A204.1 (cell line): ENCODE measurements around the gene SH3BGRL.

Source experiments
- FAIRE-seq: peaks from 2 replicates; lab custom pipeline; 2012; peaks lifted over from hg19 to GRCh38; lab: Jason Lieb, UNC

The SH3BGRL gene

DNA sequence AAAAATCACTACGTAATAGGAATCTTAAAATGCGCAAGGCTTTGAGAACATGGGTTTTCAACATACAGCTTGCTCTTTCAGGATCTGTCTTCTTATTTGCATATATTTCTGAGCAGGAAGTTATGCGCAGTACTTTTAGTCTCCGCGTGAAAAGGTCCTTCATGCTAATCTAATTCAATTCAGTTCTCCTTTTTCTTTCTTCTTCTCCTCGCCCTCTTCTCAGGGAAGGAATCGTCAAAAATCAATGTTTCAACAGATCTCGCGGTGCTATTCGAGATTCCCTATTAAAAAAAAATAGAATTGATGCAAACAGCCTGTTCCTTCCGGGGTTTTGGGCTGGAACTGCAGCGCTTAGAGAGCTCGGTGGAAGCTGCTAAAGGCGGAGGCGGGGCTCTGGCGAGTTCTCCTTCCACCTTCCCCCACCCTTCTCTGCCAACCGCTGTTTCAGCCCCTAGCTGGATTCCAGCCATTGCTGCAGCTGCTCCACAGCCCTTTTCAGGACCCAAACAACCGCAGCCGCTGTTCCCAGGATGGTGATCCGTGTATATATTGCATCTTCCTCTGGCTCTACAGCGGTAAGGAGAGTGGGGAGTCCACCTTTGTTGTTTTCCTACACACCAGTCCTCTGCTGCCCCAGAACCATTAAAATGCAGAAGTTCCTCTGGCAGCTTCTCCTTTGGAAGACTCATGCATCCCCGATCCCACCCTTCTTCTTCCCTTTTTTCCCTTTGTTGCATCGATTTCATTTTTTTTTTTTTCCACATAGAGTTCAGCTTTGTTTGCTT lies at the start of gene SH3BGRL, which contains the start of gene HMGN5:
Gene SH3BGRL, plus strand, starts transcription at position 432 of the 785 bp plus-strand sequence. Its CDS starts 99 bp downstream, at position 531.
Gene HMGN5, minus strand, starts transcription at position 243 of the 785 bp plus-strand sequence. CDS start 80,364 bp downstream, outside the sequence.
- FAIRE-seq, result peak; percentile 68

DNA sequence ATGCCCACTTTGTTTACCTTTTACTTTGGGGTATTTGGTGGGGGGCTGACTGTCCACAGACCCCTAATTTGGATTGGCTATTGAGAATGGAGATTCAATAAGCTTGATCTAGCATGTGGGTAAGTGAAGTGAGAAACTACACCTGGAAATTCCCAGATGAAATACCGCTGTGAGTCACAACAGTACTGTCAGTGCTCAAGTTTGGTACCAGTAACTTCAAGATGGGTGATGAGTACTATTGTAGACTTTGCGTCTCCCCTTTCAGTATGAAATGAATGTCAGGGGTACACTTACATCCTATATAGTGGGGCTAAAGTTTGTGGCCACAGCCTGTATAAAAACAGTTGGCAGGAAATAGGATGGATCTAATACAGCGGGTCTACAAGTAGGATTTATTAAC lies 33.5 kb upstream of the SH3BGRL start:
- no peak for FAIRE-seq

DNA sequence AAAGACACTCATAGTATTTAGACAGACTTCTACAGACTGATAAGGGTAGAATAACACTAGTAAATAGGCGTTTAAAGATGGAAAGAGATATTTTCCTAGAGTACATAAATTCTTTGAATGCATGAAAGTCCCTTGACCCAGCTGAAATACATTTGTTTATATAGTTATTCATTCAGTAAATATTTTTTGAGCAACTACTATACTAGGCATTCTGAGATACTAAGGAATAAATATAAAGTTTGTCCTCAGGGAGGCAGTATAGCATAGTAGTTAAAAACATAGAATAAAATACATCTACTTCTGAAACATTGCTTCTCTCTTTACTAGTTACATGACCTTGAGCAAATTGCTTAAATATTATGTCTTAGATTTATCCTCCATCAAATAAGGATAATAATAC lies 27.6 kb upstream of the SH3BGRL start:
- peak; percentile 96 for FAIRE-seq

DNA sequence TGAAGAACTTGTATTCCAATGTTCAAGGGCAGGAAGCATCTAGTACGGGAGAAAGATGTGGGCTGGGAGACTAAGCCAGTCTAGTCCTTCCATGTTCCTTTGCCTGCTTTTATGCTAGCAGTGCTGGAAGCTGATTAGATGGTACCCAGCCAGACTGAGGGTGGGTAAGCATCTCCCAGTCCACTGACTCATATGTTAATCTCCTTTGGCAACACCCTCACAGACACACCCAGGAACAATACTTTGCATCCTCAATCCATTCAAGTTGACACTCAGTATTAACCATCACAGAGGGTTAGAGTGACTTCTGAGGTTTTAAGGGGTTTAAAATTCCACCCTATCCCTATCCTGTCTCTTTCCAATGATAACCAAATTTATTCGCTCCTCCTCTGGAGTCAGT lies 6.6 kb upstream of the SH3BGRL start:
- no peak for FAIRE-seq

DNA sequence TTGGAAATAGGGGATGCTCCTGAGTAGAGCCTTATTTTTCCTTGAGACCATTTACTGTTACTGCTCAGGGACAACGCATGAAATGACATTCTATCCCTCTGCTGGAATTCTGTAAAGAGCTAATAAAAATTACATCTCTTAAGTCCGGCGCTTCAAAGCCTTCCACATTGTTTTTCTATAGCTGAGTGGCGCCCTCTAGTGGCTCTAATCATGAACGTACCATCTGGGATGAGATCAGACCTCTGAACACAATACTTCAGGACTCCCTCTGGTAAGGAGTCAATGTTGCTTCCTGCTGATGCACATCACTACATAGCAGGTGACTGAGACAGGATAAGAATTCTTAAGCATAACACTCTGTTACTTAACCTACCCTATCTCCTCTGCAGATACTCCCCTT lies 6.2 kb upstream of the SH3BGRL start:
- FAIRE-seq, result no peak

DNA sequence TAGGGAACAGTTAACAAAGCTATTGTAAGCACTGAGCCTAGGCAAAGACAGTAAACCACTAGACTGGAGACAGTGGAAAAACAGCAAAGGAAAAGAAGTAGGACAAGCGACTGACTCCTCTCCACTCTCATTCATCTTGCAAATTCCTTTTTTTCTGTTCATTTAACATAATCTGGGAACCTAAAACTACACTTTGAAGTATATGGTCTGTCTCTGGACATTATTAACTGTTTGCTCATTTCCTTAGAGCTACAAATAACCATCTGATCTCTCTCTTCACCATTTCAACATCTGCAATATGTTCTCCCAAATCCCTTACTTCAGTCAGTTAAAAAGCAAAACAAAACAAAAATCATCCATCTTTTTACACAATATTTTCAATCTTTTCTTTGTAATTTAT lies 831 bp upstream of the SH3BGRL start:
- no peak for FAIRE-seq

DNA sequence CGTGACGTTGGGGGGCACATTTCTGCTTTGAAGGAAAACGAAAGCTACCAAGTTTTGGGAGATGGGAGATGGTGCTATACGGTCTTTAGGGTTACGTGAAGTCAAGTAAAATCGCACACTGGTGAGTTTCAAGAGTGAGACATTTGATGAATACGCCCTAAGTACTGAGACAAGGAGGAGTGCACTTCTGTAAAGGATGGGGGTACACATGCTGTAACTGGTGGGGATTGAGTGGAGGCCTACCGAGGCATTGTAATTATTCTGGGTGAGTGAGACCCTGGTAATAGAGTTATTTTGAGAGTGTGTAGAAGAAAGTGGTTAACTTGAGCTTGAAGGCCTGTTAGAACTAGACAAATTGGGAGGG lies 536 bp downstream of the SH3BGRL start:
- FAIRE-seq, result no peak

DNA sequence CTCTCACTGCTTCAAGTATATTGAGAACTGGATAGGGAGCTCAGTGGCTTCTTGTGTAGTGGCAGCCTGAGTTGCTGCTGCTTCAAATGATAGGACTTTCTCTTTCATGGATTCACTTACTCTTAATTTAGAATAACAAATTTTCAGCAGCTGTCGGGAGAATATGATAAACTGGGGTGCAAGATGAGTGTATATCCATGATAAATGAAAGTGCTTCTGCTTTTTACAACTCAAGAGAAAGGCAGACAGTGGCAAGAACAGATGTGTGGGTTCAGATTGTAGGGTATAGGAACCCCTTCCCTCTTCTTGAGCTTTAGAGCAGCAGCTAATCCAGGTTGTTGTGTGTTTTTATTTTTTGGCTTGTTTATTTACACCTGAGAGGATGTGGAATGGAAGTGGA lies 1.0 kb downstream of the SH3BGRL start:
- FAIRE-seq, result no peak

DNA sequence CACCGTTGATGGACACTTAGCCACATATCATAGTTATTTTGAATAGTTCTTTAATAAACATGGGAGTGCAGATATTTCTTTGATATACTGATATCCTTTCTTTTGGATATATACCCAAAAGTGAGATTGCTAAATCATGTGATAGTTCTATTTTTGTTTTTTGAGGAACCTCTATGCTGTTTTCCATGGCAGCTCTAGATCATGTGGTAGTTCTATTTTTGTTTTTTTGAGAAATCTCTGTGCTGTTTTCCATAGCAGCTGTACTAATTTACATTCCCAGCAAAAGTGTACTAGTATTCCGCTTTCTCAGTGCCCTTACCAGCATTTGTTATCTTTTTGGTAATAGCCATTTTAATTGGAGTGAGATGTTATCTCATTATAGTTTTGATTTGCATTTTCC lies 3.6 kb downstream of the SH3BGRL start:
- no peak for FAIRE-seq

DNA sequence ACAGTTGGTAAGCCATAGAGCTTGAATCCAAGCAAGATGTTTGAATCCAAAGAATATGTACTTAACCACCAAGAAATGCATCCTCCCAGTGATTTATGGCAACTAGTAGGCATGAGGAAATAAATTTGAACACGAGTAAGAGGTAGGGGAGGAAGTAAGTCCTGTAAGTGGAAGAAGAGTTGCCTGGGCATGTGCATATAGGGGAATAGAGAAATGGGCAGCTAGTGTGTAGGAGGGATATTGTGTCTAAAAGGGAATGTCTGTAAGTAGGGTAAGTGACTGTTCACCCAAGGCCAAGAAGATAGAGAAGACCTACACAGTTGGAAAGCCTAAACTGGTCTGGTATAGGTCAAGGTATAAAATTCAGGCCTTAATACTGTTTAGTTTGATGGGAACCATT lies 4.6 kb downstream of the SH3BGRL start:
- FAIRE-seq, result no peak

DNA sequence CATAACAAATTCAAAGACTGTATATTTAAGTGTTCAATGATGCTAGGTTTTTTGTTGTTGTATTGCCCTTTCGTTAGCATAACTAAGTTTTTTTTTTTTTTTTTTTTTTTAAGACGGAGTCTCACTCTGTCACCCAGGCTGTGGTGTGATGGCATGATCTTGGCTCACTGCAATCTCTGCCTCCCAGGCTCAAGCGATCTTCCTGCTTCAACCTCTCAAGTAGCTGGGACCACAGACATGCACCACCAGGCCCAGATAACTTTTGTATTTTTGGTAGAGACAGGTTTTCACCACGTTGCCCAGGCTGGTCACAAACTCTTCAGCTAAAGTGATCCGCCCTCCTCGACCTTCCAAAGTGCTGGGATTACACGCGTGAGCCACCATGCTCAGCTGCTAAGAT lies 7.0 kb downstream of the SH3BGRL start:
- FAIRE-seq, result no peak

DNA sequence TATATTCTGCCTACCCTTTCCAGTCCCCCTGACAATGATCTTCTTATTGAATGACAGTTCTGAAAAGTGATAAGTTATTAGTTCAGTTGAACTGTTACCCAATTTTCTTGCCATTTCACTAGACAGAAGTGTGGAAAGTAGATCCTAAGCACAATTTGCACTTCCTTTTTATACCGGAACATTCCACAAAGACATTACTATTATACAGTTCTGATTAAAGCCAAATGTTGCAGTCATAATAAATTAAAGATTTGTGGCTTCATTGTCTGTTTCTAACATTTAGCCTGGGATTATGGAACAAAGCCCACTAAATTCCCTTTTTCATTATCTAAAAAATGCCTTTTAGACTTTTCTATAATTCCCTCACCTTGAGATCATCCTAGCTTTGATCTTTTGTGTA lies 13.8 kb downstream of the SH3BGRL start:
- no peak for FAIRE-seq

DNA sequence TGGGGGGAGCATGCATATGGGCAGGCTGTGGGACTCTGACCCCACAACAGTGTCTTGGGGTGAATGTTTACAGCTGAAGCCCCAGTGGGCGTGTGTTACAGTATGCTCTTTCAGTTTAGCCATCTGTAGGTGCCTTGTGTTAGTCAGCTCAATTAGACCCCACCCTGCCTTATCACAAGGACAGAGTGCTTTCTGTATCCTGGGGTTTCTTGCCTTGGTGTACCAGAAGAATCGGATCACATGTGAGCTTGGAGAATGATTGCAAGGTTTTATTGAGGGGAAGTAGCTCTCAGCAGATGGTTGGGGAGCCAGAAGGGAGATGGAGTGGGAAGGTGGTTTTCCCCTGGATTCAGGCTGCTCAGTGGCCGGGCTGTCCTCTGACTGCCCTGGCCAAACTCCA lies 27.3 kb downstream of the SH3BGRL start:
- no peak for FAIRE-seq

DNA sequence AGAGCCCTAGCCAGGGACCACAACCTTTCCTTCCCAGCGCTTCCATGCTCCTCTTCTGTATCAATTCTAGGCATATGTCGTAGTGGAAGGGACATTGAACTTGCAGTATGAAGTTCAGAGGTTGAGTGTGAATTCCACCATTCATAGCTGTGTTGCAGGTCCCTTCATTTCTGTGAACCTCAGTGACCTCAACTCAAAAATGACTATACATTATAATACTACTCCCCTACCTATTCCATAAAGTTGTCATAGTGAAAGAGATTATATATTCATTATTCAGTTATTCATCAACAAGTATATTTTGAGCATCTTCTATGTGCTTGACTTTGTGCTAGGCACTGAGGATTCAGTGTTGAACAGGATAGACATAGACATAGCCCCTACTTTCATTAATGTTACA lies 28.0 kb downstream of the SH3BGRL start:
- FAIRE-seq, result no peak

DNA sequence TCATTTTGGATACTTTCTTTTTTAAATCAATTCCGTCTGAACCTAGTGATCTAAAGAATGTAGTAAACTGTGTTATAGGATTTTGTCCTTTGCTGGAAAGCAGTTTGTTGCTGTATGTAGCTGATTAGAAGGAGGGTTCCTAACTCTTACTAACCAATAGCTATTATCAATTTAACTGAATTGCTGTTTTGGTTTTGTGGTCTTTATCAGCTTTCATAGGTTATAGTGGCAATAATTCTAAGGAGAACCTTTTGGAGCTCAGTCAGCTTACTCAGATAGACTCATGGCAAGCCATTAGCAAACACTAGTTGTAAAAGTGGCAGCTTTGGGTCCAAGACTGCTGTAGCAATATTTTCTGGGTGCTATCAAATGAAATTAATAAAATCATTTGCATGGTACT lies 29.6 kb downstream of the SH3BGRL start:
- no peak for FAIRE-seq

DNA sequence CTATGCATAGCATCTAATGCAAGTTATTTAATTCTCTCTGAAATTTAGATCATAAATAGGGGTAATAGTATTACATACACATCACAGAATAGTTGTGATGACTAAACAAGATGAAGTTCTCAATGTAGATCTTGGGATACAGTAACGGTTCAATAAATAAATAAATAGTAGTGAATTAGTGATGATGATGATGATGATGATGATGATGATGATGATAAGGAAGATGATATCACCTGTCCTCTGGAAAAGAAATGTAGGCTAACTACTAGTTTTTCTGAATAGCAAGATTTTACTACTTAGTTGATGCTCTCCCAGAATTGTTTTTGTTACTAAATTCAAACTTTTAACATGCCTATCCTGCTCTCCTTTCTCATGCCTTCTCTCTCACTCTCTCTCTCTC lies 30.3 kb downstream of the SH3BGRL start:
- FAIRE-seq, result no peak

DNA sequence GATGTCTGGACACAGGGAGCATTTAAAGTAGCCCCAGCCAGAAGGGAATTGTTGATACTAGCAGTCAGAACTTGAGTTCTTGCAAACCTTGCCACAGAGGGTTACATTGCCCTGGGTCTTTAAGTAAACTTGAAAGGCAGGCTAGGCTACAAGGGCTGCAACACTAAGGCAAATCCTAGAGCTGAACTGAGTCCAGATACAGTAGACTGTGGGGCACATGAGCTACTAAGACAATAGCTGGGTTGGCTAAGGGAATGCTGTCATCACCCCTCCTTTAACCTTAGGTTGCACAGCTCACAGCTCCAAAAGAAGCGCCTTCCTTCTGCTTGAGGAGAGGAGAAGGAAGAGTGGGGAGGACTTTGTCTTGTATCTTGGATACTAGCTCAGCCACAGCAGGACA lies 35.6 kb downstream of the SH3BGRL start:
- no peak for FAIRE-seq

DNA sequence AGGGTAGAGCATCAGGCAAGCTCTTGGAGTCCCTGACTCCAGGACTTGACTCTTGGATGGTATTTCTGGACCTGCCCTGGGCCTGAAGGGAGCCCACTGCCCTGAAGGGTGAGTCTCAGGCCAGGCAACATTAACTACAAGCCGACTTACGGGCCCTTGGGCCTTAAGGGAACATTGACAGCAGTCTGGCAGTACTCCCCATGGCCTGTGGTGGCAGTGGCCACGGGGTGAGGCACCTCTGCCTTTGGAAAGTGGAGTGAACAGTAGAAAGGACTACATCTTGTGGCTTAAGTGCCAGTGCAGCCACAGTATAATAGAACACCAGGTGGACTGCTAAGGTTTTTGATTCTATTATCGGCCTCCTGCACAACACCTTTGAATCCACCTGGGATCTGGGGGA lies 36.3 kb downstream of the SH3BGRL start:
- no peak for FAIRE-seq

DNA sequence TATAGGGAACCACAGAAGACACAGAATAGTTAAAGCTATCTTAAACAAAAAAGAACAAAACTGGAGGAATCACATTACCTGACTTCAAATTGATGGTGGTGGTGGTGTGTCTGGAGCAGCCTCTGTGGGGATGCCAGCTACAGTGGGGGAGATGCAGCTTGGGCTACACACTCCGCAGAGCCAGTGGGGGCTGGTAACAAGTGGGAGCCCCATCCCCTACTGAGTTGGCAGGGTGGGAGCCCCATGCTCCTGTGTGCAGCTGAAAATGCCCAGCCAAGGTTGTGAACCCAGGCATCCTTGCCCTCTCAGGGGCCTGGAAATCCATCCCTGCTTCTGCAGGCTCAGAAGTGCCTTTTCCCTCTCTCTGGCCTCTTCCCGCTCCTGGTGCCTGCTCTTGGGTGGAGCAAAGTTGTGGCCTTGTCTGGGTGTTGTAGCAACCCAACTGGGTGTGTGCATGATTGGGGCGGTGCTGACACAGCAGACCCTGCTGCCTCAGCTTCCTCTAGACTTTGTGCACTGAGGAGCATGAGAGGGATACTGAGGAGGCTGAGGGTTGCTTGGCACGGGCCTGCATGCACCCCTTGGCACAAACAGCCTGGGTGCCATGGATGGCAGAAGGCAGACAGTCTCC lies 38.9 kb downstream of the SH3BGRL start:
- FAIRE-seq, result no peak

DNA sequence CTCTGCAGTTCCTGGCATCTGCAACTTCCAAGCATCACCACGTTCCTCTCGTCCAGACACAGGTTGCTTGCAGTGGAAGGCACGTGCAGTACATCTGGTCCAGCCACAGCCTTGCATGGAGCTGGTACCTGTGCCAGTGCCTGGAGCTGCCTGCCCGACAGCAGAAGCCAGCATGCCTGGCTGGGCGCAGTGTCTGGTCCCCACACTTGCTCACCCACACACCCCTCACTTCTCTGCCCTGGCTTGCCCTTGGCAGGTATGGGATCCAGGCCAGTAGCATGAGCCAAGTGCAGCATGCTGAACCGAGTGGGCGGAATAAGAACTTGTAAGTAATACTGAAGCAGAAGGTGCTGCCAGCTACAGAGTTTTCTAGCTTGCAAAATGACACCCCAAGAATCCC lies 39.9 kb downstream of the SH3BGRL start:
- no peak for FAIRE-seq

DNA sequence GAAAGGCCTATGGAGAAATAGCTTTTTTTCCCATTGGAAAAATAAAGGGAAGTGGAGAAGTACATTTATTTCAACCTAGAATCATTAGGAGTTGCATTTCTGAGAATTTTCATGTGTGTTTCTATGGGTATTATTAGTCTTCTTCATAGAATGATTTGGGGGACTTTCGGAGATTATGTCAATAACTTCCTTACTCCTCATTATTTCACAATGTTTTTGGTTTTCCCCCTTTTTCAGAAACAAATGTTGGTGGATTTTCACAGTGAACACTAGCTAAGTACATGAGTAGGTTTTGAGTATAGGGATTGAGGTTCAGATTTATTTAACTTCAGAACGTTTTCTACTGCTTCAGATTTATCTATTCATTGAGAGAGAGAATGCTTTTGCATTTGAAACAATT lies 54.0 kb downstream of the SH3BGRL start:
- no peak for FAIRE-seq

DNA sequence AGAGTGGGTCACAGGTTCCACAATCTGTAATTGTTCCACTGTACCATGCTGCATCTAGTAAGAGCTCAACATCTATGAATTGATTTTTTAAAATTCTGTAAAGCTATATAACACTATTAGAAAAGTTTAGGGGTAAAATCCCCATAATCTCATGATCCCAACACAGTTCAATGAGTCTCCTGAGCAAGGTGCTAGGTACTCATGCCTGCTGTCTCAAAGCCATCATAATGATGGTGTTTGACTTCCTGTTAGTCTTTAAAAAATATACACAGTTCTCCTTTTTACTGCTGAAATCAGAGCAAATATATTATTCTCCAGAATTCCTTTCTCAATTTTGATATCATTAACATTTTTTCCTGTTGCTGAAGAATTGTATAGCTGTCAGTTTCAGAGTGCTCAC lies 55.9 kb downstream of the SH3BGRL start:
- FAIRE-seq, result no peak

DNA sequence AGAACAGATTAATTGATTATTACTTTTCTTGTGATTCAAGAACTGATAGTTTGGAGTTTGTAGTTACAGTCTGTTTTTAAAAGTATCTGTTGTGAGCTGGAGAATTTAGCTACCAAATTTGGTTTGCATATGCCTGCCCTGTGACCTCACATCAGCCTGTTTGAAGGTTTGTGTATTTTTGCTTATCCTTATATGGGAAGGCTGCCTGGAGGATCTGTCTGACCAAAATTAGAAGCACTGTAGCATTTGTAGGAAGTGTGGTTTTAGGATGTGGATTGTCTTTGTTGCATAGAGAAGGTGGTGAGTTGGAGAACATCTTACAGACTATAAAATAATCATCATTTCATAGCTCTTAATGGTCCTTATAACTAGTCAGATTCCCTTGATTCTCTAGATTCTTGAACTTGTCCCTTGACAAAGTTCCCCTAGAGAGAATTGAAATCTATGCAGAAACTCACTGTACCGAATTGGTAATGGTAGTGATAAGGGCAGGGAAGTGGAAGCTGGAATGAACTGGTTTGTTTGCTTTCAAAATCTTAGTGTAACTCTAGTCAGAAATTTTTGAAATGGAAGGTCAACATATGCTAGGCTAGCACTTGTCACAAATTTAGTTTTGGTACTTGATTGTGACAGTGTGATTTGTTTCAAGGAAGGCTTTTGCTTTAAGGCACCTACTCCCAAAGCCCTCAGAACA lies 57.3 kb downstream of the SH3BGRL start:
- no peak for FAIRE-seq
